IMR-90 (cell line): Measurements from ENCODE around the gene DUSP28. TPM values are rescaled to one million over a fixed set of nuclear protein-coding genes. Genes with fewer than 3 reads are reported as not detected.

Experiments used
- ATAC-seq: fragments of 200-7000 bp; cut with Tn5 transposase; 2 replicates; pipeline ENCODE4 v1.9.1; 2020; ENCODE audit warnings: low read depth, mild to moderate bottlenecking, moderate library complexity
- BruUV-seq: library from RNA; stranded (reverse); fragments of 400-500 nt; replicated peaks from 2 replicates; lab custom pipeline; 2021; lab: Mats Ljungman, UMichigan
- CTCF ChIA-PET: fragments of 300-600 bp; formaldehyde crosslinking; extraction: SDS; loops from one replicate; lab custom pipeline; 2021; ENCODE audit warnings: antibody characterized with exemption; lab: Yijun Ruan, JAX
- POLR2A ChIA-PET: fragments of 300-600 bp; sonication (Branson Sonifier 250); formaldehyde crosslinking; loops from one replicate; lab custom pipeline; 2022; ENCODE audit warnings: antibody characterized with exemption; ENCODE audit not compliant: unreplicated experiment; lab: Charles Lee
- DNase-seq: peaks from one replicate; pipeline ENCODE4 v3.0.0; 2013
- H2AFZ ChIP-seq: replicated peaks from 2 replicates; pipeline ENCODE3; 2013; ENCODE audit warnings: low read length, mild to moderate bottlenecking; ENCODE audit not compliant: poor library complexity
- H2AK5ac ChIP-seq: 2 replicates; pipeline ENCODE4 v1.6.1; 2013; ENCODE audit warnings: low read depth, low read length, inconsistent platforms
- H2AK9ac ChIP-seq: replicated peaks from 2 replicates; pipeline ENCODE3; 2013; ENCODE audit warnings: mild to moderate bottlenecking, low read depth, low read length, moderate library complexity; ENCODE audit not compliant: poor library complexity
- H2BK120ac ChIP-seq: 2 replicates; pipeline ENCODE4 v1.6.1; 2013; ENCODE audit warnings: low read depth, low read length, inconsistent platforms
- H2BK15ac ChIP-seq: 3 replicates; pipeline ENCODE4 v1.6.1; 2013; ENCODE audit warnings: low read depth, low read length, inconsistent platforms
- H2BK20ac ChIP-seq: 2 replicates; pipeline ENCODE4 v1.6.1; 2013; ENCODE audit warnings: low read depth, mild to moderate bottlenecking, inconsistent platforms, low read length, moderate library complexity
- H2BK5ac ChIP-seq: 2 replicates; pipeline ENCODE4 v1.6.1; 2013; ENCODE audit warnings: mild to moderate bottlenecking, low read depth, low read length, inconsistent platforms; ENCODE audit not compliant: poor library complexity, severe bottlenecking
- H3K14ac ChIP-seq: replicated peaks from 2 replicates; pipeline ENCODE4 v1.6.1; 2013; ENCODE audit warnings: low read depth, low read length, inconsistent platforms
- H3K18ac ChIP-seq: 2 replicates; pipeline ENCODE4 v1.6.1; 2013; ENCODE audit warnings: low read depth, low read length, control low read depth
- H3K23ac ChIP-seq: 2 replicates; pipeline ENCODE4 v1.6.1; 2013; ENCODE audit warnings: low read depth, low read length, inconsistent platforms
- H3K27ac ChIP-seq: 2 replicates; pipeline ENCODE4 v1.5.1; 2013; ENCODE audit warnings: mild to moderate bottlenecking, control low read depth, low read length; ENCODE audit not compliant: insufficient read depth
- H3K27me3 ChIP-seq: 2 replicates; pipeline ENCODE4 v1.6.1; 2013; ENCODE audit warnings: low read length; ENCODE audit not compliant: control insufficient read depth, insufficient read depth
- H3K36me3 ChIP-seq: 2 replicates; pipeline ENCODE4 v1.6.1; 2013; ENCODE audit warnings: low read length, mixed read lengths; ENCODE audit not compliant: control insufficient read depth, insufficient read depth
- H3K4ac ChIP-seq: 2 replicates; pipeline ENCODE4 v1.6.1; 2013; ENCODE audit warnings: low read depth, low read length, inconsistent platforms
- H3K4me1 ChIP-seq: 2 replicates; pipeline ENCODE4 v1.6.1; 2013; ENCODE audit warnings: low read length, mixed read lengths; ENCODE audit not compliant: control insufficient read depth, insufficient read depth
- H3K4me2 ChIP-seq: 2 replicates; pipeline ENCODE4 v1.6.1; 2013; ENCODE audit warnings: low read depth, mild to moderate bottlenecking, control low read depth, low read length, moderate library complexity
- H3K4me3 ChIP-seq: 2 replicates; pipeline ENCODE4 v1.5.1; 2013; ENCODE audit warnings: low read depth, mild to moderate bottlenecking, control low read depth, low read length, moderate library complexity; ENCODE audit not compliant: insufficient read depth
- H3K56ac ChIP-seq: 2 replicates; pipeline ENCODE4 v1.6.1; 2013; ENCODE audit warnings: low read length, inconsistent platforms; ENCODE audit not compliant: insufficient read depth; ENCODE audit errors: extremely low read depth
- H3K79me1 ChIP-seq, 2 experiments: 2 replicates each; pipeline ENCODE4 v1.6.1; 2013; ENCODE audit warnings: low read length in 2 of 2, inconsistent platforms in 1 of 2, low read depth in 1 of 2
- H3K9ac ChIP-seq: 2 replicates; pipeline ENCODE4 v1.6.1; 2013; ENCODE audit warnings: low read depth, low read length, control low read depth
- H3K9me1 ChIP-seq: 2 replicates; pipeline ENCODE4 v1.6.1; 2013; ENCODE audit warnings: low read length, inconsistent platforms; ENCODE audit not compliant: insufficient read depth
- H3K9me3 ChIP-seq: 2 replicates; pipeline ENCODE4 v1.6.1; 2013; ENCODE audit warnings: low read length; ENCODE audit not compliant: control insufficient read depth, insufficient read depth
- H4K20me1 ChIP-seq: 2 replicates; pipeline ENCODE4 v1.6.1; 2013; ENCODE audit warnings: low read length, inconsistent platforms; ENCODE audit not compliant: insufficient read depth
- H4K5ac ChIP-seq: 2 replicates; pipeline ENCODE4 v1.6.1; 2013; ENCODE audit warnings: mild to moderate bottlenecking, low read depth, low read length, control low read depth
- H4K8ac ChIP-seq, 2 experiments: 2 replicates each; pipeline ENCODE4 v1.6.1; 2013; ENCODE audit warnings: low read depth in 2 of 2, low read length in 2 of 2, control low read depth in 1 of 2, inconsistent platforms in 1 of 2
- H4K91ac ChIP-seq: 2 replicates; pipeline ENCODE4 v1.6.1; 2013; ENCODE audit warnings: low read depth, low read length, inconsistent platforms; ENCODE audit not compliant: insufficient read depth
- BHLHE40 ChIP-seq: fragments of 150-350 bp; IDR thresholded peaks from 2 replicates; pipeline ENCODE4 v1.6.1; 2016; ENCODE audit warnings: mild to moderate bottlenecking, low read depth, low read length
- CEBPB ChIP-seq: IDR thresholded peaks from 2 replicates; pipeline ENCODE4 v1.6.1; 2012; ENCODE audit warnings: low read depth, low read length, improper control_type of control experiment
- CHD1 ChIP-seq: IDR thresholded peaks from 2 replicates; pipeline ENCODE4 v1.6.1; 2012; ENCODE audit warnings: low read depth, low read length, improper control_type of control experiment
- FOS ChIP-seq: fragments of 150-350 bp; IDR thresholded peaks from 2 replicates; pipeline ENCODE4 v1.6.1; 2016; ENCODE audit warnings: low read depth, low read length
- MAZ ChIP-seq: IDR thresholded peaks from 2 replicates; pipeline ENCODE4 v1.6.1; 2012; ENCODE audit warnings: low read depth, mild to moderate bottlenecking, low read length, improper control_type of control experiment, moderate library complexity, borderline replicate concordance
- MXI1 ChIP-seq: IDR thresholded peaks from 2 replicates; pipeline ENCODE4 v1.6.1; 2012; ENCODE audit warnings: low read depth, mild to moderate bottlenecking, low read length, moderate library complexity, borderline replicate concordance
- NFE2L2 ChIP-seq: fragments of 150-350 bp; IDR thresholded peaks from 2 replicates; pipeline ENCODE4 v1.6.1; 2016; ENCODE audit warnings: low read depth, mild to moderate bottlenecking, low read length
- POLR2A ChIP-seq: IDR thresholded peaks from 2 replicates; pipeline ENCODE4 v1.6.1; 2012; ENCODE audit warnings: mild to moderate bottlenecking, low read depth, low read length
- RAD21 ChIP-seq: IDR thresholded peaks from 2 replicates; pipeline ENCODE4 v1.6.1; 2012; ENCODE audit warnings: low read length, improper control_type of control experiment
- RCOR1 ChIP-seq: IDR thresholded peaks from 2 replicates; pipeline ENCODE4 v1.6.1; 2012; ENCODE audit warnings: mild to moderate bottlenecking, low read length, improper control_type of control experiment; ENCODE audit not compliant: insufficient replicate concordance
- RFX5 ChIP-seq: IDR thresholded peaks from 2 replicates; pipeline ENCODE4 v1.8.0; 2012; ENCODE audit warnings: low read depth, mild to moderate bottlenecking, low read length, moderate library complexity
- SMC3 ChIP-seq: fragments of 150-350 bp; IDR thresholded peaks from 2 replicates; pipeline ENCODE4 v1.6.1; 2016; ENCODE audit warnings: low read depth, mild to moderate bottlenecking, antibody characterized with exemption, low read length, moderate library complexity
- WGBS, 2 experiments: methylation state at CpG; one replicate each; pipeline versions ENCODE4 v1.1.5 to v1.1.7; 2013; ENCODE audit warnings: missing lambda C conversion rate in 2 of 2; ENCODE audit not compliant: insufficient read length in 1 of 2; ENCODE audit errors: extremely low coverage in 2 of 2; 5-methylcytosine and 5-hydroxymethylcytosine counted together
- dilution Hi-C: fragments of 300-500 bp; cut with HindIII; formaldehyde crosslinking; loops from one replicate; pipeline ENCODE4 v1.14.3; 2018; ENCODE audit warnings: low sequenced_read_pairs; ENCODE audit not compliant: unreplicated experiment
- in situ Hi-C: fragments of 300-500 bp; cut with MboI; formaldehyde crosslinking; loops from 3 replicates; pipeline ENCODE4 v1.14.3; 2019; ENCODE audit warnings: low sequenced_read_pairs, inconsistent platforms, mixed read lengths
- intact Hi-C: fragments of 100-400 bp; cut with micrococcal nuclease; formaldehyde crosslinking; loops from 2 replicates; pipeline ENCODE4 v1.10.0; 2022
- polyA plus RNA-seq, 3 experiments: library from polyadenylated mRNA; depleted of rRNA; stranded (reverse); fragments of >200 nt; gene quantifications; 2 replicates each; pipeline ENCODE4 v1.2.3, GENCODE V29; 2012; ENCODE audit warnings: low replicate concordance in 1 of 3
- total RNA-seq: library from RNA; depleted of rRNA; stranded (reverse); fragments of >200 nt; gene quantifications from 2 replicates; pipeline ENCODE4 v1.2.3, GENCODE V29; 2012
- TF ChIP-seq, protein P1 (sequence below): conservative IDR thresholded peaks from 2 replicates; pipeline ENCODE4 v1.5.1; 2012; ENCODE audit warnings: mild to moderate bottlenecking, low read depth, low read length, improper control_type of control experiment
- TF ChIP-seq, protein P2 (sequence below): fragments of 150-350 bp; IDR thresholded peaks from 2 replicates; pipeline ENCODE4 v1.6.1; 2017; ENCODE audit warnings: mild to moderate bottlenecking, antibody characterized with exemption, low read length, low read depth
- TF ChIP-seq, protein P3 (sequence below): fragments of 150-350 bp; IDR thresholded peaks from 2 replicates; pipeline ENCODE4 v1.6.1; 2016; ENCODE audit warnings: low read depth, mild to moderate bottlenecking, low read length, moderate library complexity, borderline replicate concordance

Gene DUSP28
- total and polyA plus RNA-seq, 2 of the 4 experiments (the other 2 are of a cell fraction): 1.1 to 3.3 TPM

DNA sequence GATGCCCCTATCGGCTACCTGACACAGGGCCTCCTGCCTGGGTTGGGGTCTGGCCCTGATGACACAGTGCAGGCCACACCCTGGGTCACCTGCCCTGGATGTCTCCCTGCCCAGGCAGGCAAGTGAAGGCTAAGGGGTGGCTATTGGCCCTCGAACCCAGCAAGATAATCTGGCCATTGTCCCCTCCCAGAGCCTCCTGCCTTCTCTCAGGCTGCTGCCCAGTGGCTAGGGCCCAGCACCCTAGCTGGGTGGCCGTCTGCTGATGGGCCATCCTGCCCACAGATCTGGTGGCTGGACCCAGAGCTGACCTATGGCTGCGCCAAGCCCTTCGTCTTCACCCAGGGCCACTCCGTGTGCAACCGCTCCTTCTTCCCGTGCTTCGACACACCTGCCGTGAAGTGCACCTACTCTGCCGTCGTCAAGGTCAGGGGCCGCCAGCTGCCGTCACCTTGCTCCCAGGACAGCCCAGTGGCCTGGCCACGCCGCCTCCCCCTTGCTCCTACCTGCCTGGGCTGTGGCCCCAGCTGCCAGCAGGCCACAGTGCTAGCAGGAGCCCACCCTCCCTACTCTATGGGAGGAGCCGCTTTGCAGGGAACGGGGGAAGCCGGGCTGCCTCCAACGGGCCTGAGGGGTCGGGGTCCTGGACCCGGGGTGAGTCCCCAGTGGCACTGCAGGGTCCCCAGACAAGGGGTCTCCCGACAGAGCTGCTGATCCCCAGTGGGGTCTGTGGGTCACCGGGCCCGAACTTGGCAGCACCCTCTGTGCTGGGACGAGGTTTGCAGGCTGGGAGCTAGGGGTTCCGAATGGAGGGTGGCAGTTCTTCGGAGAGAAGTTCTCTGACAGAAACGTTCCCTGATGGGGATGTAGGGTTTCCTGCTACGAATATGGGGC, 12.2 kb downstream of the DUSP28 start:
- Histone ChIP-seq H3K9me1 (peaks cover 12% of the 10 kb centered on the region), H3K56ac (no peak overlapping the region), H3K9ac (no peak overlapping the region), H3K9me3 (no peaks in the 10 kb centered on the region), H2AK9ac (no peak overlapping the region), H3K18ac (no peak overlapping the region), H3K4ac (no peak overlapping the region), H2BK120ac (no peak overlapping the region), H3K4me3 (no peak overlapping the region), H2BK15ac (no peak overlapping the region), H3K23ac (no peak overlapping the region), H4K5ac (no peak overlapping the region), H3K4me2 (no peak overlapping the region), H4K91ac (no peak overlapping the region), H3K27me3 (no peaks in the 10 kb centered on the region), H3K27ac (no peak overlapping the region), H4K8ac (no peak overlapping the region), H2BK5ac (no peak overlapping the region), H3K36me3 (peaks cover 27% of the 10 kb centered on the region), H2AK5ac (no peak overlapping the region), H2BK20ac (no peak overlapping the region), H3K4me1 (peaks cover 11% of the 10 kb centered on the region), H3K14ac (no peak overlapping the region), H3K79me1 (peaks cover 7 to 41% of the 10 kb centered on the region in 2 experiments; a peak in 3 of 4 replicates), H2AFZ (no peak overlapping the region), H4K20me1 (peaks cover 15% of the 10 kb centered on the region)
- intact Hi-C loops: no loop called here
- ATAC-seq (no peak), DNase-seq (no peak)
- no TSS peak for BruUV-seq
- ChIA-PET POLR2A (no interaction called here), CTCF (no interaction called here)
- dilution Hi-C loops: no loop called here
- in situ Hi-C loops: no loop called here
- 89% methylated on average over 12 of the region's 30 CpGs; no CpG with 5 or more reads in 1 of the 2 experiments for WGBS, 2 experiments
- TF ChIP-seq CEBPB: no peak
- TF ChIP-seq FOS: no peak
- TF ChIP-seq, protein P1, sequence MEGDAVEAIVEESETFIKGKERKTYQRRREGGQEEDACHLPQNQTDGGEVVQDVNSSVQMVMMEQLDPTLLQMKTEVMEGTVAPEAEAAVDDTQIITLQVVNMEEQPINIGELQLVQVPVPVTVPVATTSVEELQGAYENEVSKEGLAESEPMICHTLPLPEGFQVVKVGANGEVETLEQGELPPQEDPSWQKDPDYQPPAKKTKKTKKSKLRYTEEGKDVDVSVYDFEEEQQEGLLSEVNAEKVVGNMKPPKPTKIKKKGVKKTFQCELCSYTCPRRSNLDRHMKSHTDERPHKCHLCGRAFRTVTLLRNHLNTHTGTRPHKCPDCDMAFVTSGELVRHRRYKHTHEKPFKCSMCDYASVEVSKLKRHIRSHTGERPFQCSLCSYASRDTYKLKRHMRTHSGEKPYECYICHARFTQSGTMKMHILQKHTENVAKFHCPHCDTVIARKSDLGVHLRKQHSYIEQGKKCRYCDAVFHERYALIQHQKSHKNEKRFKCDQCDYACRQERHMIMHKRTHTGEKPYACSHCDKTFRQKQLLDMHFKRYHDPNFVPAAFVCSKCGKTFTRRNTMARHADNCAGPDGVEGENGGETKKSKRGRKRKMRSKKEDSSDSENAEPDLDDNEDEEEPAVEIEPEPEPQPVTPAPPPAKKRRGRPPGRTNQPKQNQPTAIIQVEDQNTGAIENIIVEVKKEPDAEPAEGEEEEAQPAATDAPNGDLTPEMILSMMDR: no peak
- no peak for TF ChIP-seq MXI1
- no peak for TF ChIP-seq POLR2A
- TF ChIP-seq NFE2L2: no peak
- no peak for TF ChIP-seq SMC3
- TF ChIP-seq, protein P2, sequence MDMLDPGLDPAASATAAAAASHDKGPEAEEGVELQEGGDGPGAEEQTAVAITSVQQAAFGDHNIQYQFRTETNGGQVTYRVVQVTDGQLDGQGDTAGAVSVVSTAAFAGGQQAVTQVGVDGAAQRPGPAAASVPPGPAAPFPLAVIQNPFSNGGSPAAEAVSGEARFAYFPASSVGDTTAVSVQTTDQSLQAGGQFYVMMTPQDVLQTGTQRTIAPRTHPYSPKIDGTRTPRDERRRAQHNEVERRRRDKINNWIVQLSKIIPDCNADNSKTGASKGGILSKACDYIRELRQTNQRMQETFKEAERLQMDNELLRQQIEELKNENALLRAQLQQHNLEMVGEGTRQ: no peak
- no peak for TF ChIP-seq BHLHE40
- TF ChIP-seq MAZ: no peak
- TF ChIP-seq CHD1: no peak
- no peak for TF ChIP-seq RAD21
- TF ChIP-seq, protein P3, sequence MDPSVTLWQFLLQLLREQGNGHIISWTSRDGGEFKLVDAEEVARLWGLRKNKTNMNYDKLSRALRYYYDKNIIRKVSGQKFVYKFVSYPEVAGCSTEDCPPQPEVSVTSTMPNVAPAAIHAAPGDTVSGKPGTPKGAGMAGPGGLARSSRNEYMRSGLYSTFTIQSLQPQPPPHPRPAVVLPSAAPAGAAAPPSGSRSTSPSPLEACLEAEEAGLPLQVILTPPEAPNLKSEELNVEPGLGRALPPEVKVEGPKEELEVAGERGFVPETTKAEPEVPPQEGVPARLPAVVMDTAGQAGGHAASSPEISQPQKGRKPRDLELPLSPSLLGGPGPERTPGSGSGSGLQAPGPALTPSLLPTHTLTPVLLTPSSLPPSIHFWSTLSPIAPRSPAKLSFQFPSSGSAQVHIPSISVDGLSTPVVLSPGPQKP: no peak
- no peak for TF ChIP-seq RFX5
- no peak for TF ChIP-seq RCOR1
